CD4-positive, alpha-beta T cell treated with Interleukin-1 beta for 1 hour (primary cell): ENCODE measurements around the gene RBCK1.
A peak's percentile ranks its signal among the peaks of the same experiment; 100 is the strongest.
"Not testable (repeated sequence)": the region's sequence is repeated elsewhere in the genome, so short reads cannot be mapped to it uniquely, and the experiment has no call there.

Source experiments
- DNase-seq, 2 donors: peaks; one replicate each; pipeline ENCODE4 v3.0.0-alpha.2; 2020 to 2022

RBCK1 gene

GRCh38 chr20:438571-439469 lies 30.7 kb downstream of the RBCK1 start:
- DNase-seq, result peak; percentile 54 to 73

GRCh38 chr20:440148-440547 lies 32.0 kb downstream of the RBCK1 start:
- DNase-seq, result no peak

- DNase-seq, result no peak
Measured at GRCh38 chr20:440636-441035, 32.5 kb downstream of the RBCK1 start.

- no peak for DNase-seq
Measured at GRCh38 chr20:443223-443775, 35.2 kb downstream of the RBCK1 start.

- DNase-seq, result no peak
Measured at GRCh38 chr20:444117-444516, 36.0 kb downstream of the RBCK1 start.

- DNase-seq, result no peak
Measured at GRCh38 chr20:444862-445426, 36.8 kb downstream of the RBCK1 start.

- DNase-seq, result no peak
Measured at GRCh38 chr20:445514-446336, 37.6 kb downstream of the RBCK1 start.

GRCh38 chr20:452021-452420 lies 43.9 kb downstream of the RBCK1 start:
- DNase-seq, result not testable (repeated sequence)

- no peak for DNase-seq
Measured at GRCh38 chr20:454951-455350, 46.9 kb downstream of the RBCK1 start.

- no peak for DNase-seq
Measured at GRCh38 chr20:458776-459175, 50.7 kb downstream of the RBCK1 start.

GRCh38 chr20:460180-460579 lies 52.1 kb downstream of the RBCK1 start:
- no peak for DNase-seq

- no peak for DNase-seq
Measured at GRCh38 chr20:460707-461106, 52.6 kb downstream of the RBCK1 start.

- DNase-seq, result peak; percentile 24 to 44
Measured at GRCh38 chr20:461254-462198, 53.4 kb downstream of the RBCK1 start.

- peak; percentile 89 for DNase-seq
Measured at GRCh38 chr20:462199-462991, 54.3 kb downstream of the RBCK1 start, which contains the start of gene TBC1D20. Gene TBC1D20 (minus strand): TSS chr20:462533. CDS start chr20:462405, 128 bp downstream.

GRCh38 chr20:467755-468154 lies 59.7 kb downstream of the RBCK1 start:
- DNase-seq, result no peak

GRCh38 chr20:469746-470490 lies 61.8 kb downstream of the RBCK1 start:
- no peak for DNase-seq

- DNase-seq, result no peak
Measured at GRCh38 chr20:472137-472846, 64.2 kb downstream of the RBCK1 start.

- no peak for DNase-seq
Measured at GRCh38 chr20:472889-473292, 64.8 kb downstream of the RBCK1 start.

- DNase-seq, result no peak
Measured at GRCh38 chr20:474581-474980, 66.5 kb downstream of the RBCK1 start.
